Activated T-cell treated with anti-CD3 and anti-CD28 coated beads for 1 hour (primary cell): ENCODE results near the gene NOL4L.
"Not testable (repeated sequence)": the region's sequence is repeated elsewhere in the genome, so short reads cannot be mapped to it uniquely, and the experiment has no call there.

Experiments used
- DNase-seq: peaks from one replicate; pipeline ENCODE4 v3.0.0-alpha.2; 2020; ENCODE audit warnings: low read depth

Gene NOL4L

GRCh38 chr20:32596681-32597252 lies 11.6 kb upstream of the NOL4L start:
- no peak for DNase-seq

- DNase-seq, result no peak
Measured at GRCh38 chr20:32595143-32595542, 10.0 kb upstream of the NOL4L start.

GRCh38 chr20:32594669-32595068 lies 9.5 kb upstream of the NOL4L start:
- not testable (repeated sequence) for DNase-seq

- DNase-seq, result no peak
Measured at GRCh38 chr20:32594204-32594603, 9.1 kb upstream of the NOL4L start.

- DNase-seq, result not testable (repeated sequence)
Measured at GRCh38 chr20:32592616-32593015, 7.5 kb upstream of the NOL4L start.

GRCh38 chr20:32592022-32592421 lies 6.9 kb upstream of the NOL4L start:
- DNase-seq, result no peak

- no peak for DNase-seq
Measured at GRCh38 chr20:32589769-32590168, 4.6 kb upstream of the NOL4L start.

- no peak for DNase-seq
Measured at GRCh38 chr20:32589256-32589655, 4.1 kb upstream of the NOL4L start.

- DNase-seq, result no peak
Measured at GRCh38 chr20:32588040-32588439, 2.9 kb upstream of the NOL4L start.

- no peak for DNase-seq
Measured at GRCh38 chr20:32586291-32586690, 1.2 kb upstream of the NOL4L start.

- DNase-seq, result no peak
Measured at GRCh38 chr20:32585586-32586127, 524 bp upstream of the NOL4L start.

GRCh38 chr20:32583581-32584070 lies 1.5 kb downstream of the NOL4L start:
- no peak for DNase-seq

- no peak for DNase-seq
Measured at GRCh38 chr20:32582659-32583580, 2.2 kb downstream of the NOL4L start.

- no peak for DNase-seq
Measured at GRCh38 chr20:32581839-32582658, 3.1 kb downstream of the NOL4L start.

GRCh38 chr20:32580970-32581838 lies 3.9 kb downstream of the NOL4L start:
- no peak for DNase-seq

GRCh38 chr20:32580219-32580969 lies 4.7 kb downstream of the NOL4L start:
- no peak for DNase-seq

GRCh38 chr20:32578840-32579390 lies 6.2 kb downstream of the NOL4L start:
- DNase-seq, result no peak

- not testable (repeated sequence) for DNase-seq
Measured at GRCh38 chr20:32578062-32578461, 7.1 kb downstream of the NOL4L start.

GRCh38 chr20:32577657-32578056 lies 7.5 kb downstream of the NOL4L start:
- no peak for DNase-seq

GRCh38 chr20:32577023-32577422 lies 8.1 kb downstream of the NOL4L start:
- no peak for DNase-seq
